ENCODE measurements around the gene LGALS9B.
"Not testable (repeated sequence)": the region's sequence is repeated elsewhere in the genome, so short reads cannot be mapped to it uniquely, and the experiment has no call there.

Gene LGALS9B

DNA sequence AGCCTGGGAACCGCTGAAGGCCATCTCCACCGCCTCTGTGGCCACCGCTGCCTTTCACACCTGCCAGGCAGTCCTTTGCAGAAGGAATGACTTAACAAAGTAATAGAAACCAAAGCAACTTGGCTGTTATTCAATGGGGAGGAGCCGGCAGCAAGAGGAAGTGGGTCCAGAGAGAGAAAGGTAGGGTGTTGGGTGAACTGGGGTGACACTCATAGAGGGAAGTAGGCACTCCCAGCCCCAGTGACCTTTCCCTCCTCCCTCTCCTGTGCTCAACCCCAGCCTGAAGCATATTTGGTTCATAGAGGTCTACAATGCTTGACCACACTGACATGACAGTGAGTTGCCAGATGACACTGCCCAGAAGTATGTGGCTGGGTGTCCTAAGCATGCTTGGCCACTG, at the start of gene LGALS9B:
Gene LGALS9B (minus strand): TSS at position 93 of the 400 bp plus-strand sequence. CDS start 69 bp downstream, at position 24.
- in situ Hi-C loops (cut with MboI; ENCODE audit: low pct_unique_long_range_greater_than_20kb, low sequenced_read_pairs); DNase-seq: not testable (repeated sequence)

GRCh38 chr17:20516986-20517385, 49.6 kb upstream of the LGALS9B start:
- in situ Hi-C loops (cut with MboI; ENCODE audit: low pct_unique_long_range_greater_than_20kb, low sequenced_read_pairs); DNase-seq: not testable (repeated sequence)

GRCh38 chr17:20515099-20515498, 47.8 kb upstream of the LGALS9B start:
- in situ Hi-C loops (cut with MboI; ENCODE audit: low pct_unique_long_range_greater_than_20kb, low sequenced_read_pairs); DNase-seq: not testable (repeated sequence)

DNA sequence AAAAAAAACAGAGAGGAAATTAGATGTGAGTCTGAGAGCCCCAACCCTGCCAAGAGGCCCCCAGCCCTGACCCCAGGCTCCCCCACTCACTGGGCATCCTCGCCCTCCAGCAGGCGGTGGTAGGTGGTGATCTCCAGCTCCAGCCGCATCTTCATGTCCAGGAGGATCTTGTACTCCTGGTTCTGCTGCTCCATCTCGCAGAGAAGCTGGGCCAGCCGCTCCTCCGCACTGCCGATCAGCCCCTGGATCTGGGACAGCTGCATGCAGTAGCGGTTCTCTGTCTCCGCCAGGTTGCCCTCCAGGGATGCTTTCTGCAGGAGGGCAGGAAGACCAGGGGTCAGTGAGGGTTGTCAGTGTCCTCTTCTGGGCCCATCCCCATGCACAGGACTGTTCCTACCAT, 46.2 kb upstream of the LGALS9B start:
- DNase-seq; in situ Hi-C loops (cut with MboI; ENCODE audit: low pct_unique_long_range_greater_than_20kb, low sequenced_read_pairs): not testable (repeated sequence)

DNA sequence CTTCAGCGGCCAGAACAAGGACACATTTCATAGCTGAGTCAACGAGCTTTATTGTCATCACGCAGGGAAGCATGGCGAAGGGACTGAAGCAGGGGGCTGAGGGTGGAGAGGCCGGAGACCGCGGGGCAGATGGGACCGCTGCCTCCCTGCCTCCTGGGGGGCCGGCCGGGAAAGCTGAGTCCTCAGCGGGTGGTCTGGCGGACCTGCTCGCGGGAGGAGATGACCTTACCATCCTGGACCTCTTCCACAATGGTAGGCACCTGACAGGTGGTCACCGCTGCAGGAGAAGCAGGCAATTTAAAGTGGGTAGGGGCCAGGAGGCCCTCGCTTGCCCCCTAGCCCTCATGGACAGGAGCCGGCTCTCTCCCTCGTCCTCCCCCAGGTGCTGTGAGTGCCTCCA, 45.0 kb upstream of the LGALS9B start:
- DNase-seq; in situ Hi-C loops (cut with MboI; ENCODE audit: low pct_unique_long_range_greater_than_20kb, low sequenced_read_pairs): not testable (repeated sequence)

DNA sequence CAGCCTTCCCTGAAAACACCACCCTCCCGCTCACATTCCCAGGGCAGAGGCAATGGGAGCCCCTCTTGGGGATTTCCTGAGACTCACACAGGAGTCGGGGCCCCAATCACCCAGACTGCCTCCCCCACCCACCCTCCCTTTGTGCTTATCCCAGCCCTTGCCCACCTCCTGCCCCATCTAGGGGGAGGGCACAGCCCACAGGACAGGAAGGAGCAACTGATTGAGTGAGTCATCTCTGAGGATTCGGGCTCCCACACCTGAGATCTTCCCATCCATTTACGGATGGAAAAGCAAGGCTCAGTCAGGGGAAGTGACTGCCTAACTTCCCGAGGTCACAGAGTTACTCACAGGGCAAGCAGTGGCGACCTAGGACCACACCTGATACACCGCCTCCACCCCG, 44.4 kb upstream of the LGALS9B start:
- DNase-seq; in situ Hi-C loops (cut with MboI; ENCODE audit: low pct_unique_long_range_greater_than_20kb, low sequenced_read_pairs): not testable (repeated sequence)

DNA sequence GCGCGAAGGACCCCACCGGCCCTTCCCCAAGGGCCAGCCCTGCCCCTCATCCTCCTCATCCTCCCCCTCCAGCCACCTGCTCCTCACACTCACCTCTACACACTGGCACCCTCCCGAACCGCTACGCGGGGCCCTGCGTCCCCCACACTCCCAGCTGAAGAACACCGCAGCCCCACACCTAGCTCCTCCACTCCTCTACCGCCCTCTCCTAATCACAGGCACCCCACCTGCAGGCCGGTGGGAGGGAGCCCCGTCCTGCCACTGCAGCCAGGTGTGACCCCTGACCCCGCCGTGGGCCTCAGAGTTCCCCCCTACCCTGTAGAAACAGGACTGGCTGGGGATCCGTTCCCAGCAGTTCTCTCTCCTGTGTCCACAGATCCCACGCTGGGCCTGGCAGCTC, 38.0 kb upstream of the LGALS9B start:
- DNase-seq; in situ Hi-C loops (cut with MboI; ENCODE audit: low pct_unique_long_range_greater_than_20kb, low sequenced_read_pairs): not testable (repeated sequence)

GRCh38 chr17:20504388-20505066, 37.2 kb upstream of the LGALS9B start:
- in situ Hi-C loops (cut with MboI; ENCODE audit: low pct_unique_long_range_greater_than_20kb, low sequenced_read_pairs); DNase-seq: not testable (repeated sequence)

DNA sequence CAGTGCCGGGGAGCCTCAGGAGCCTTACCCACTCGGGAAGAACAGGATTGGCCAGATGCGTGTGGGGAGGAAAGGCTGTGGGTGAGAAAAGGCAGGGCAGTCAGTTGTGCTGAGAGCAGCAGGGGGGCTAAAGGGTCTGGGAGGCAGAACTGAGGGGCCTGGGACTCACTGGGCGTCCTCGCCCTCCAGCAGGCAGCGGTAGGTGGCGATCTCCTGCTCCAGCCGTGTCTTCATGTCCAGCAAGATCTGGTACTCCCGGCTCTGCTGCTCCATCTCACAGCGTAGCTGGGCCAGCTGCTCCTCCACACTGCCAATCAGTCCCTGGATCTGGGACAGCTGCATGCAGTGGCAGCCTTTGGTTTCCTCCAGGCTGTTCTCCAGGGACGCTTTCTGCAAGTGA, 34.6 kb upstream of the LGALS9B start:
- DNase-seq; in situ Hi-C loops (cut with MboI; ENCODE audit: low pct_unique_long_range_greater_than_20kb, low sequenced_read_pairs): not testable (repeated sequence)

DNA sequence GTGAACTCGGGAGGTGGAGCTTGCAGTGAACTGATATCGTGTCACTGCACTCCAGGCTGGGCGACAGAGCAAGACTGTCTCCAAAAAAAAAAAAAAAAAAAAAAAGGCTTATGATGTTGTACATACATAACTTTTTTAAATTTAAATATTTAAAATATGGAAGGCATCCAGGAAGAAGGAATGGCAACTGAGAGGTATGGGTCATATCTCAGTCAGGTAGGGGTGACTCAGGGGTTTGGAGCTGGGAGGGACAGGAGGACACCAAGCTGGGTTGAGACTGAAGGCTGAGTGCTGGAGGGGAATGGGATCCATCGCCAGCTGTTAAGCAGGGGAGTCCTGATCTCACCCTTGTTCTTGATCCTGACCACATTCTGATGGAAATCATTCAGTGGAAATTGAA, 33.0 kb upstream of the LGALS9B start:
- DNase-seq; in situ Hi-C loops (cut with MboI; ENCODE audit: low pct_unique_long_range_greater_than_20kb, low sequenced_read_pairs): not testable (repeated sequence)

DNA sequence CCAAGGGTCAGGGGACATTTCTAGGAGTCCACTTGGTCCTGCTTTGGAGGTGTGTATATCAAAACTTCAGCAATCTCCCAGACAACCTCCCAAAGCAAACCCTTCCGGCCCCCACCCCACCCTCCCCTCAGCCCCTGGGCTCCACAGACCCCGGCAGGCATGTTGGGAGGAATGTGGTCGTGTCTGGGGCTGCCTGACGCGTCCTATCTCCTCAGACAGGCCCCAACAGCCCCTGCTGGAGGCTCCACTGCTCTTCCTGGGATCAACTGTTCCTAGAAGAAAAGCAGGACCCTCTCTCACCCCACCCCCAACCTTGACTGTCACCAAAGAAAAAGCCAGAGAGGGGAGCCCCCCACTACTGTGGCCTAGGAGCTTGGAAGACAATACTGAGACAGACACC, 28.1 kb upstream of the LGALS9B start:
- in situ Hi-C loops (cut with MboI; ENCODE audit: low pct_unique_long_range_greater_than_20kb, low sequenced_read_pairs); DNase-seq: not testable (repeated sequence)

DNA sequence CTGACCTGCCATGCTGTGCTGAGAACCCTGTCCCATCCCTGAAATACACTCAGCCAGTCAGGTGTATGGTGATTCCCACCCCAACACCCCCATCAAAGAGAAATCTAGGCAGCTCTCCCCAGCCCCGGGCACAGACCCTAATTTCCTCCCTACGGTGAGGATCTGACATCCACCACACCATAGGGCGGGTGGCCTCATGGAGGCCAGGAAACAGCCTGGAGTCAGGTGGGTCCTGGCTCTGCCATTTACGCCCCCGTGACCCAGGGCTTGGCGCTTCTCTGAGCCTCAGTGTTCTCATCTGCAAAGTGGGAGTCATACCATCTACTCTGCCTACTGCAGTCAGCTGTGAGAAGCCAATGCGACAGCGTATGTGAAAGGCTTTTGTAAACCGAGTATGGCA, 27.4 kb upstream of the LGALS9B start:
- DNase-seq; in situ Hi-C loops (cut with MboI; ENCODE audit: low pct_unique_long_range_greater_than_20kb, low sequenced_read_pairs): not testable (repeated sequence)

- DNase-seq; in situ Hi-C loops (cut with MboI; ENCODE audit: low pct_unique_long_range_greater_than_20kb, low sequenced_read_pairs): not testable (repeated sequence)
Observed at GRCh38 chr17:20494147-20494546, 26.8 kb upstream of the LGALS9B start.

GRCh38 chr17:20492971-20493370, 25.6 kb upstream of the LGALS9B start:
- in situ Hi-C loops (cut with MboI; ENCODE audit: low pct_unique_long_range_greater_than_20kb, low sequenced_read_pairs); DNase-seq: not testable (repeated sequence)

GRCh38 chr17:20492099-20492498, 24.8 kb upstream of the LGALS9B start:
- in situ Hi-C loops (cut with MboI; ENCODE audit: low pct_unique_long_range_greater_than_20kb, low sequenced_read_pairs); DNase-seq: not testable (repeated sequence)

GRCh38 chr17:20484930-20485329, 17.6 kb upstream of the LGALS9B start:
- DNase-seq; in situ Hi-C loops (cut with MboI; ENCODE audit: low pct_unique_long_range_greater_than_20kb, low sequenced_read_pairs): not testable (repeated sequence)

DNA sequence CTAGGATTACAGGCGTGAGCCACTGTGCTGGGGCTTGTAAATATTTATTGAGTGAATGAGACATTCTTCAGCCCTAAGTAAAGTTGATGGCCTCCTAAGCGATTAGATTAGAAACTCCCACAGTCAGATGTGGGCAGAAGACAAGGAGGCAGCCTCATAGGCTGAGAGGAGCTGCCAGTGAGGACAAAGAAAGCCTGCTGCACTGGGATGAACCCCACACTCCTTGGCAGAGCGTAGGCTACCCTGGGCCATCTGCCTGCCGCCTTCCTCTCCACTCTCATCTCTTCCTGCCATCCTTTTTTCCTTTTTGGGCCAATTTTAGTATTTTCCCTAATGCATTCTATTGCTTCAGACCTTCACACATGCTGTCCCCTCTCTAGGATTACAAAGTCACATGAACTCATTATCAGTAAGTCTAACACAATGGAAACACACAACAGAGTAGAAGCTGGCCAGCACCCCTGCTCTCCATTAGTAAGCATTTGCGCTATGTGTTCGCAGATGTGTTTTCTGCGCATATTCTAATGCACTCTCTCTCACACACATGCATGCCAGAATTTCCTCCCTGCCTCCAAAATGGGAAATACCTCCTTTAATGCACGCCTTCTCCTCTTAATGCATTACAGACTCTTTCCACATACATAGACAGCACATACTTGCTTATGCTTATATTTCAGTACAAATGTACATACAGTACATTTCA, 12.7 kb upstream of the LGALS9B start:
- in situ Hi-C loops (cut with MboI; ENCODE audit: low pct_unique_long_range_greater_than_20kb, low sequenced_read_pairs); DNase-seq: not testable (repeated sequence)

DNA sequence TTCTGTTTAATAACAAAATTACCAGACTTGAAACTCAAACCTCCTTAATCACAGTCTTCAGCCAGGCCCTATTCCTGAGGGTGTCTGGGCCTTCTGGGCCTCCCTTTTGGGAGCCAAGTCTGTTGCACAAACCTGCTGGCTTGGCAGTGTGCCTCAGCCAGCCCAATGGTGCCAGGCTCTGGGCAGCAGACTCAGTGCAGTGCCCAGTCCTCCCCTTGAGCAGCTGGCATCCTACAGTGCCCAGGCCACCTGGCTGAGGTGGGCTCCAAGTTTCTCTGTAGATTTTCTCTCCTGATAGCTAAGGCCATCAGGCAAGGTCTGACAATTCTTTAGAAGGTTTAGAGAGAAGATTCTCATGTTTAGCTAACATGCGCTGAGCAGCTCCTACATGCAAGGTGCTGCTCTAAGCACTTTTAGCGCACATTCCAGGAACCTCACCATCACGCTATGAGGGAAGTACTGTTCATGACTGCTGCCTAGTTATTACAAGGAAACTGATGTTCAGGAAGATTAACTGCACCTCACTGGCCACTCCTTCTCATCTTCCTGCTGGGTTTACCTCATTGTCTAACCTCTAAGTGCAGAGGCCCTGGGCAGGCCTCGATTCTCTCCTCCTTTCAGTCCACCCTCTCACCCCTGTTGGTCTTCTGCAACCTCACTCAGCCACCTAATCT, 10.2 kb upstream of the LGALS9B start:
- peak; percentile 4 for DNase-seq
- in situ Hi-C loops (cut with MboI; ENCODE audit: low pct_unique_long_range_greater_than_20kb, low sequenced_read_pairs) = not testable (repeated sequence)

DNA sequence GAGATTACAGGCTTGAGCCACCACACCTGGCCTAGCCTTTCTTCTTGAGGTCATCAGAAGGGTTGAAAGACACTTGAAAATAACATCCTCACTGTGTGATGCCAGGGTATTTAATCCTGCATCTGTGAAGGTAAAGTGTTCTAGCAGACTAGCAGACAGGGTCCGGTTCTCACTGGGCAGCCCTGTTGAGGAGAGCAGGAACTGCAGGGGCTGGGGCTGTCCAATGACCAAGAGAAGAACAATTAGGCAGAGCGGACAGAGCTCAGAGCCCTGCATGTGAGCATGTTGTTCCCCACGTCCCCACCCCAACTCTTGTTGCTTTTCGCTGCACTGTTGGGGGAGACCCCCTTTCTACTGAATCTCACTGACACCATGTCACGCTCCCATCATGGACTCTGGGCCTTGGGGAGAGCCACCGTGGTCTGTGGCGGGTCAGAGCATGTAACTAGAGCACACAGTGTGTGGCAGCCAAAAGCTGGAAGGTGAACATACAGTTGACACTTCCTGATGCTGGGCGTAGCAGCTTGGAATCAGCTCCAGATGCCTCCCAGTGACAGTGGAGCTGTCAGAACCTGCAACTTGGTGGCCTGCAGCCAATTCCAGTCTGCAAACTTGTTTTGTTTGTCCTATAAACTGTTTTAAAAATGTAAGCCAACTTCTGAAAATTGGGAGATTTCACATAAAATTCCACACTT, 7.9 kb upstream of the LGALS9B start:
- DNase-seq; in situ Hi-C loops (cut with MboI; ENCODE audit: low pct_unique_long_range_greater_than_20kb, low sequenced_read_pairs): not testable (repeated sequence)

Data from KBM-7 (cell line).